Vagina (tissue), 2 donors: ENCODE data around the gene S100A10. TPM values are rescaled to one million over a fixed set of nuclear protein-coding genes. Genes with fewer than 3 reads are reported as not detected.

Source experiments
- DNase-seq, 2 donors: peaks; one replicate each; pipeline ENCODE4 v3.0.0-alpha.2; 2017; ENCODE audit errors: extremely low spot score in 2 of 2
- H3K27ac ChIP-seq: fragments of 200-600 bp; sonication (generic); one replicate; pipeline ENCODE4 v1.5.1; 2019
- H3K27me3 ChIP-seq: fragments of 200-600 bp; sonication (generic); one replicate; pipeline ENCODE4 v1.5.1; 2019
- H3K36me3 ChIP-seq, 2 donors: fragments of 200-600 bp; sonication (generic); one replicate each; pipeline ENCODE4 v1.5.1; 2017 to 2019
- H3K4me1 ChIP-seq: fragments of 200-600 bp; sonication (generic); one replicate; pipeline ENCODE4 v1.5.1; 2019
- H3K4me3 ChIP-seq, 2 donors: fragments of 200-600 bp; sonication (generic); 1 replicate in 1 of 2; 2 replicates in 1 of 2; pipeline ENCODE4 v1.5.1; 2016 to 2019
- H3K9me3 ChIP-seq: fragments of 200-600 bp; sonication (generic); one replicate; pipeline ENCODE4 v1.5.1; 2019
- POLR2A ChIP-seq, 2 donors: fragments of 450-650 bp; IDR thresholded peaks; one replicate each; pipeline ENCODE4 v1.6.1; 2017; ENCODE audit warnings: antibody characterized with exemption in 2 of 2, mild to moderate bottlenecking in 2 of 2, moderate library complexity in 2 of 2
- POLR2AphosphoS5 ChIP-seq, 2 donors: sonication (generic); formaldehyde crosslinking; IDR thresholded peaks; one replicate each; pipeline ENCODE4 v1.9.0; 2017; ENCODE audit warnings: antibody characterized with exemption in 2 of 2, mild to moderate bottlenecking in 2 of 2, low read depth in 1 of 2; ENCODE audit not compliant: insufficient read depth in 1 of 2
- intact Hi-C: fragments of 100-400 bp; cut with DNase I; formaldehyde crosslinking; loops from one replicate; pipeline ENCODE4 v1.15.1; 2023
- total RNA-seq: library from RNA; depleted of rRNA; stranded (reverse); fragments of >200 nt; gene quantifications from one replicate; pipeline ENCODE4 v1.2.3, GENCODE V29; 2016
- TF ChIP-seq, protein P1 (sequence below), 3 experiments: fragments of 450-650 bp in 2 of 3; fragments of 200-600 bp in 1 of 3; sonication (generic) in 1 of 3; IDR thresholded peaks; one replicate each; pipeline ENCODE4 v1.5.1; 2017 to 2019; ENCODE audit warnings: antibody characterized with exemption in 3 of 3, mild to moderate bottlenecking in 2 of 3, moderate library complexity in 2 of 3

S100A10 gene
- total RNA-seq, 1 donor from 2014 or later = 176 TPM

DNA sequence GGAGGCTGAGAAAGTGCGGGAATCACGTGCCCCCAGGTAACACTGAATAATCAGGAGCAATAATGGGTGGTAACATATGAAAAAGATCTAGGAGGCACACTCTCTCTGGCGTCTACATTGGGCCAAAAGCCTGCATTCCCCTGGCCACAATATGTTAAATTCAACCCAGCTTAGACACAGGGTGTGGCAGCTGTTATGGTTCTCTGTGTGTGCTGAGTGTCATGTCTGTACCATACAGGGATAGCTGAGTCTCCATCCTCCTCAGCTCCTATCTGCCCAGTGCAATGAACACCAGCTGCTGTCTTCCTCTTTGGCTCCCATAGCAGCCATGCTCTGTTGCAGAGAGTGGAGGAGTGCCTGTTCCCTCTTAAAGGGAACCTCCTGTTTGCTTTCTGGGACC lies 28.8 kb upstream of the S100A10 start:
- H3K9me3 ChIP-seq = no peaks in the 10 kb centered on the region
- no peak for DNase-seq
- H3K27me3 ChIP-seq = no peaks in the 10 kb centered on the region
- no peaks in the 10 kb centered on the region for H3K4me1 ChIP-seq
- H3K4me3 ChIP-seq = no peak overlapping the region
- H3K27ac ChIP-seq = no peak overlapping the region
- no peaks in the 10 kb centered on the region for H3K36me3 ChIP-seq
- no peak for TF ChIP-seq POLR2AphosphoS5 (IDR thresholded peaks at IDR 0.05; ENCODE audit: insufficient read depth in 1 of 2, low read depth in 1 of 2)
- TF ChIP-seq POLR2A (IDR thresholded peaks at IDR 0.05) = no peak
- TF ChIP-seq, protein P1, sequence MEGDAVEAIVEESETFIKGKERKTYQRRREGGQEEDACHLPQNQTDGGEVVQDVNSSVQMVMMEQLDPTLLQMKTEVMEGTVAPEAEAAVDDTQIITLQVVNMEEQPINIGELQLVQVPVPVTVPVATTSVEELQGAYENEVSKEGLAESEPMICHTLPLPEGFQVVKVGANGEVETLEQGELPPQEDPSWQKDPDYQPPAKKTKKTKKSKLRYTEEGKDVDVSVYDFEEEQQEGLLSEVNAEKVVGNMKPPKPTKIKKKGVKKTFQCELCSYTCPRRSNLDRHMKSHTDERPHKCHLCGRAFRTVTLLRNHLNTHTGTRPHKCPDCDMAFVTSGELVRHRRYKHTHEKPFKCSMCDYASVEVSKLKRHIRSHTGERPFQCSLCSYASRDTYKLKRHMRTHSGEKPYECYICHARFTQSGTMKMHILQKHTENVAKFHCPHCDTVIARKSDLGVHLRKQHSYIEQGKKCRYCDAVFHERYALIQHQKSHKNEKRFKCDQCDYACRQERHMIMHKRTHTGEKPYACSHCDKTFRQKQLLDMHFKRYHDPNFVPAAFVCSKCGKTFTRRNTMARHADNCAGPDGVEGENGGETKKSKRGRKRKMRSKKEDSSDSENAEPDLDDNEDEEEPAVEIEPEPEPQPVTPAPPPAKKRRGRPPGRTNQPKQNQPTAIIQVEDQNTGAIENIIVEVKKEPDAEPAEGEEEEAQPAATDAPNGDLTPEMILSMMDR (IDR thresholded peaks at IDR 0.05) = no peak
- intact Hi-C loops = no loop called here

DNA sequence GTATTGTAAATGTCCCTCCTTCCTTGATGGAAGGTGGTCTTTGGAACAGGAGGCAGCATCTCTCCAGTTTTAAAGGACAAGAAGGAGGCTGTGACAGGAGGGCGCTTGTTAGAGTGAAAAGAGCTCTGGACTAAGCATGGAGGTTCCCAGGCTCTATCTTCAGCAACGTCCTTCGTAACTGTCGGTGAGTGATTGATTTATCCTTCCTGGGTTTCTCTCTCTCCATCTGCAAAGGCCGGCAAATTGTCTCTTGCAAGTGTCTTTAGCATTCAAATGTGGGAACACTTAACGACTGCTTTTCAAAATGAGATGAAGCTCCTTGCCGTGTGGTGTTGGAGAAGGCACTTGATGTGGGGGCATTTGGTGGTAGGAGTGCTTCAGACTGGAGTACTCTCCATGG lies 27.9 kb upstream of the S100A10 start:
- intact Hi-C loops = no loop called here
- no peak overlapping the region for H3K4me3 ChIP-seq
- no peaks in the 10 kb centered on the region for H3K36me3 ChIP-seq
- no peak overlapping the region for H3K27ac ChIP-seq
- H3K4me1 ChIP-seq = no peaks in the 10 kb centered on the region
- TF ChIP-seq POLR2A (IDR thresholded peaks at IDR 0.05) (no peak), POLR2AphosphoS5 (IDR thresholded peaks at IDR 0.05; ENCODE audit: insufficient read depth in 1 of 2, low read depth in 1 of 2) (no peak)
- TF ChIP-seq, protein P1 (IDR thresholded peaks at IDR 0.05) = no peak
- H3K9me3 ChIP-seq = no peaks in the 10 kb centered on the region
- H3K27me3 ChIP-seq = no peaks in the 10 kb centered on the region
- DNase-seq = no peak

DNA sequence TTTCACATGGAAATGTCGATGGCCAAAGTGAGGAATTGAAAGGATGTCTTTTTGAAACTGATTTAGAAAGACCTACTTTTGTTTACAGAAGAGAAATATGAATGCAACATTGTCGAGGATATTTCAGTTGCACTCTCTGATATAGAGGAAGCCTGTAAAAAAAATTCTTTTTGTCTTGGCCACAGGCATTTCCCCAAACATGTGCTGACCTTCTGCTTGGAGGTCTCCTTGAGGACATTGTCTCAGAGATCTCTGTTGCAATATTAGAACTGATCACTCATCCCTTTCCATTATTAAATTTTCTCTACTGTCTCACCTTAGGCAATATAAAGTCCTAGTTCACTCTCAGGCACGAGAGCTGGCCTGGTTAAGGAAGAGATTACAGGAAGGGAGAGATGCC lies 27.2 kb upstream of the S100A10 start:
- Histone ChIP-seq H3K27me3 (no peaks in the 10 kb centered on the region), H3K36me3 (no peaks in the 10 kb centered on the region), H3K9me3 (no peaks in the 10 kb centered on the region), H3K4me3 (no peak overlapping the region), H3K27ac (no peak overlapping the region), H3K4me1 (no peaks in the 10 kb centered on the region)
- no peak for TF ChIP-seq POLR2AphosphoS5 (IDR thresholded peaks at IDR 0.05; ENCODE audit: insufficient read depth in 1 of 2, low read depth in 1 of 2)
- TF ChIP-seq, protein P1 (IDR thresholded peaks at IDR 0.05) = no peak
- TF ChIP-seq POLR2A (IDR thresholded peaks at IDR 0.05) = no peak
- intact Hi-C loops = no loop called here
- no peak for DNase-seq

DNA sequence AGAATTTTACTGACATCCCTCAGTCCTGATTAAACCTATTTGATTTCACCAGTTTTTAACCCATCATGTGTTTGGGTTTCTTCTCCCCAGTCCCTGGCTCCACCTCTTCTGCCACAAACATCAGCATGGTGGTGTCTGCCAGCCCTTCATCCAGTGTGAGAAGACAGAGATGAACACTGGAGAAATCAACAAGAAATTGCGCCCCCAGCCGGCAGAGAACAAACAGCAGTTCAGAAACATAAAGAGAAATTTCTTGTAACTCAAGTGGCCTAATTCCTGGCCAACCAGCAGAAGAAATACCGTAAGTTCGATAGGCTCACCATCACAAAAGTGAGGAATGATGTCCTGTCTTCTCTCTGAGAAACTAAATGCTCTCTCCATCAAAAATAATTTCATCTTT lies 24.9 kb upstream of the S100A10 start:
- DNase-seq = no peak
- TF ChIP-seq, protein P1 (IDR thresholded peaks at IDR 0.05) = no peak
- TF ChIP-seq POLR2A (IDR thresholded peaks at IDR 0.05) (no peak), POLR2AphosphoS5 (IDR thresholded peaks at IDR 0.05; ENCODE audit: insufficient read depth in 1 of 2, low read depth in 1 of 2) (no peak)
- intact Hi-C loops = no loop called here
- Histone ChIP-seq H3K9me3 (no peaks in the 10 kb centered on the region), H3K27ac (no peak overlapping the region), H3K36me3 (no peaks in the 10 kb centered on the region), H3K4me1 (no peaks in the 10 kb centered on the region), H3K27me3 (no peaks in the 10 kb centered on the region), H3K4me3 (no peak overlapping the region)

DNA sequence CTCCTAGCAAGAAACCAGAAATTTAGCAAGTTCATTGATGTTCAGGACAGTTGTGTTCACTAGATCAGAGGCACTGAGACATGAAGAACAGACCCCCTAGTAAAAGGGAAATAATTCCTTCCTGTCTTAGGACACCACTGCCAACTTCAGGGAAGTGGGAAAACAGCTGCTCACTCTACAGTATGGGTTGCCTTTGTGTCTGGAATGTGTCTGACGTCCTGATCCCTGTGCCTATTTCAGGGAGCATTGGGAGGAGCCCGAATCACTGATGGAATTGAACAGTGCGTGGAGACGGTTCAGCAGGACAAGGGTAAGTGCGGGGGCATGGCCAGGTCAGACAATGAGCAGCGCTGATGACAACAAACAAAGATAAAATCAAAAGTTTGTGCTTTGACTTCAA lies 22.1 kb upstream of the S100A10 start:
- Histone ChIP-seq H3K9me3 (no peaks in the 10 kb centered on the region), H3K27me3 (no peaks in the 10 kb centered on the region), H3K4me3 (no peak overlapping the region), H3K27ac (no peak overlapping the region), H3K36me3 (no peaks in the 10 kb centered on the region), H3K4me1 (no peaks in the 10 kb centered on the region)
- TF ChIP-seq POLR2AphosphoS5 (IDR thresholded peaks at IDR 0.05; ENCODE audit: insufficient read depth in 1 of 2, low read depth in 1 of 2) (no peak), POLR2A (IDR thresholded peaks at IDR 0.05) (no peak)
- TF ChIP-seq, protein P1 (IDR thresholded peaks at IDR 0.05) = no peak
- intact Hi-C loops = no loop called here
- DNase-seq = no peak
